SH-SY5Y (cell line): ENCODE results near the gene MRPL23.

Experiments used
- GATA2 ChIP-seq: IDR thresholded peaks from 2 replicates; pipeline ENCODE4 v1.6.1; 2011; ENCODE audit warnings: mild to moderate bottlenecking, low read depth, low read length
- GATA3 ChIP-seq: IDR thresholded peaks from 2 replicates; pipeline ENCODE4 v1.6.1; 2011; ENCODE audit warnings: low read depth, mild to moderate bottlenecking, low read length, moderate library complexity

MRPL23 gene

GRCh38 chr11:1917523-1918435, 29.4 kb upstream of the MRPL23 start:
- no peak for TF ChIP-seq GATA3
- no peak for TF ChIP-seq GATA2

GRCh38 chr11:1918436-1919315, 28.5 kb upstream of the MRPL23 start:
- no peak for TF ChIP-seq GATA3

- TF ChIP-seq GATA3: no peak
- TF ChIP-seq GATA2: no peak
Measured at GRCh38 chr11:1919391-1920127, 27.6 kb upstream of the MRPL23 start, which contains the start of gene TNNT3. TSS of gene TNNT3 (plus strand) at chr11:1919703. CDS start at chr11:1922875, 3,172 bp downstream.

DNA sequence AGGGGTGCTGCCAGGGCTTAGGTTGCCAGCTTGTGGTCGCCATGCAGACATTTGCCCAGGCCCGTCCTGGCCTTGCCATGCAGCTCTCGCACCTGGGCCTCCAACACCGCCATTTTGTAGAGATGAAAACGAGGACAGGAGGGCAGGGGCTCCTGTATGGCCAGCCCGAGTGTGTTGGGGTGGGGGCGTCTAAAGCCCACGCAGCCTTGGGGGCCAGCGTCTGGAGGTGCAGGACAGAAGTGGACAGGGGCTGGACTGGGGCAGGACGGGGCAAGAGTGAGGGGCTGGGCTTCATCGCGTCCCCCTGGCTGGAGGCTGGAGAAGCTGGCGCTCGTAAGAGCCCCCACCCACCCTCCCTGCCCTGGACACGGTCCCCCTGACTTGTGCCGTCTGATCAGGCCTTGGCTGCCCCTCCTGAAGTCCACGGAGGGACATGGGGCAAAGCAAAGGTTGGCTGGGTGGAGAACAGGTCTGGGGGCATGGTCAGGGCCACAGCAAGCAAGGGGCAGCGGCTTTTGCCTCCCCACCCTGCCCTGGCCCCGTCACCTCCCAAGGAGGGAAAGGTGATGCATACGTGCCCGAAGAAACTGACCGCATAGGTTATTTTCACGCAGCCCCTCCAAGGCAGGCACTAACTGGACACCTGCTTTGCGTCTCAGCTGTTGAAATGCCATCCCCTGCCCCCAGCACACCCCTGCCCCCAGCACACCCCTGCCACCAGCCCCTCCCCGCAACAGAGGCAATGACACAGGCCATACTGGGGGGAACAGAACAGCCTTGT, 26.8 kb upstream of the MRPL23 start:
- TF ChIP-seq GATA2 (no peak), GATA3 (no peak)

GRCh38 chr11:1920909-1921573, 26.1 kb upstream of the MRPL23 start:
- TF ChIP-seq GATA2 (no peak), GATA3 (no peak)

GRCh38 chr11:1921574-1922141, 25.5 kb upstream of the MRPL23 start:
- no peak for TF ChIP-seq GATA3
- TF ChIP-seq GATA2: no peak

DNA sequence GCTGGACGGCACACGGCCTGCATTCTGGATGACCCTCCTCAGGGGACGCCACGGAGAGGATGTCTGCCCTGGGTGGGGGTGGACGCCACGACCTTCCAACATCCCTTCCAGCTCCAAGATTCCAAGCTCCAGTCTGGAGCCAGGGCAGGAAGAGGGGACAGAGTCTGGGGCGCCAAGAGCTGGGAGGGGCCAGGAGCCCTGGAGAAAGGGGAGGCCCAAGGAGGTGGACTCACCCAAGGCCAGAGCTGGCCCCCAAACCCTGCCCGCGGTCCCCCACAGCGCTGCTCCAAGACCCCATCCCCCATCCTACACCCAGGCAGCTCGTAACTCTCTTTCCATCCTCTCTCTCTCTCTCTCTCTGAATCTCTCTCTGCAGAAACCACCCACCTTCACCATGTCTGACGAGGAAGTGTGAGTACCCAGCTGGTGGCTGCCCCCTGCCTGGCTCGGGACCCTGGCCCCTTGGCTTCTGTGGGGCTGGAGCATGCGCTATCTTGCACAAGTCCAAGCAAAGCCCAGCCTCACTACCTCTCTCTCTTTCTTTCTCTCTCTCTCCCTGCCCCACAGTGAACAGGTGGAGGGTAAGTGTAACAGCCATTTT, 24.6 kb upstream of the MRPL23 start:
- no peak for TF ChIP-seq GATA2

DNA sequence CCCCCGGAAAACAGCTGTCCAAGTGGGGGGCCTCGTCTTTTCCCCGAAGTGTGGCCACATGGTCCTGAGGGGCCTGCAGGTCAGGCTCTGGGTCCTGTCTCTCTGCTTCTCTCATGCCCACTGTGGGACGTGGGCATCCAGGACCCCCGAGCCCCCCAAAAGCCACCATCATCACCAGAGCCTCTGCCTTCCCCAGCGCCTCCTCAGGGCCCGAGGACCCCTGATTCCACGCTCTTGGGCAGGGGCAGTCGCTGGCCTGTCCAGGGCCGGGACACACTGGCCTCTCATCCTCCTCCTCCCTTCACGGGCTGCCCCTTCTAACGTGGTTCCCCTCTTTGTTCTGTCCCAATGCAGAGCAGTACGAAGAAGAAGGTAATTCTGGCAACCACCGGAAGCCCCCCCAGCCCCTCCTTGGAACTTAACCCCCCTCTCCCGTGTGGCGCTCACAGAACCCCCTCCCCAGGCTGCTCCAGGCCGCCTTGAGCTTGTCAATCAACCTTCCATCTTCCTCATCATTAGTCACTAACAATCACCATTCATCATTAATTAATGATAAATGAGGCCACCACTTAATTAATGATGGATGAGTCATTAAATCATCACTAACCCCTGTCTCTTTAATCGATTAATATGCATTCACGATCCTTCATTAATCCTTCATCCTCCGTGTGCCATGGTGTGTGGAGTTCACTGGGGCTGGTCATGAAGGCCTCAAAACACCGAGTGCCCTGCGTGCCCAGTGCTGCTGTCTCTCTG, 23.8 kb upstream of the MRPL23 start:
- TF ChIP-seq GATA2: no peak
- no peak for TF ChIP-seq GATA3

GRCh38 chr11:1924181-1924580, 23.0 kb upstream of the MRPL23 start:
- TF ChIP-seq GATA3: no peak
- TF ChIP-seq GATA2: no peak

- TF ChIP-seq GATA2: no peak
- TF ChIP-seq GATA3: no peak
Measured at GRCh38 chr11:1924646-1925372, 22.3 kb upstream of the MRPL23 start.

DNA sequence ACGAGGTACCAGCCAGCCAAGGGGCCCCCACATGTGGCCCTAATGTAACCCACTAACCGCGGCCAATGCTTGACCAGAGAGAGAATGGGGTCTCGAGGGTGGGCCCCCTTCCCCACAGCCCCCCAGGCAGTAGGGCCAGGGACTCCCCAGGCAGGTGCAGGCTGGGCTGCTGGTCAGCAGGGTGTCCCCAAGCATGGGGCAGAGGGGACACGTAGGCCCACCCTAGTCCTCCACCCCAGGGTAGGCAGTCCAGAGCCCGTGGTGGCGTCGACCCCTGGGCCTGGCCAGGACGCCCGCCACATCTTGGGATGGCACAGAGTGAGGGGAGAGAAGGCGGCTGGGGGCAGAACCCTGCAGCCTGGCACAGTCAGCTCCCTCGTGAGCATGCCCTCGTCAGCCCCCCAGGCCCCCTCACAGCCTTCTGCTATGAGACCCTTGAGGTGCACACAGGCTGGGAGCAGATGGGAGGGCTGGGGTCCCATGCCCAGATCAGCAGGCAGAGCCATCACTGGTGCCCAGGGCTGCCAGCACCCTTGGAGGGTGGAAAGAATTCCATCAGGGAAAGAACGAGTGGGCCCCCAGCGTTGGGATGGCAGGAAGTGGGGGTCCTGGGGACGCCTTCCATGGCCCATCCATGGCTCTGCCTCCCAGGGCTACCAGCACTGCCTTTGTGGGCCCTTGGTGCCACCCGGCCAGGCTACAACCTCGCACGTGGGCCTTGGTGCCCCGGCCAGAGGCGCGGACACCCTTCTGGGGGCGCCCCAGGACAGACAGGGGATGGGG, 21.6 kb upstream of the MRPL23 start:
- TF ChIP-seq GATA3 (no peak), GATA2 (no peak)
